Measurements from ENCODE around the gene ATP9B. TPM values are rescaled to one million over a fixed set of nuclear protein-coding genes. Genes with fewer than 3 reads are reported as not detected.
"Not testable (repeated sequence)": the region's sequence is repeated elsewhere in the genome, so short reads cannot be mapped to it uniquely, and the experiment has no call there.

ATP9B gene
- total and polyA plus RNA-seq, 4 donors, result 7.1 to 31.4 (median 15.5) TPM

DNA sequence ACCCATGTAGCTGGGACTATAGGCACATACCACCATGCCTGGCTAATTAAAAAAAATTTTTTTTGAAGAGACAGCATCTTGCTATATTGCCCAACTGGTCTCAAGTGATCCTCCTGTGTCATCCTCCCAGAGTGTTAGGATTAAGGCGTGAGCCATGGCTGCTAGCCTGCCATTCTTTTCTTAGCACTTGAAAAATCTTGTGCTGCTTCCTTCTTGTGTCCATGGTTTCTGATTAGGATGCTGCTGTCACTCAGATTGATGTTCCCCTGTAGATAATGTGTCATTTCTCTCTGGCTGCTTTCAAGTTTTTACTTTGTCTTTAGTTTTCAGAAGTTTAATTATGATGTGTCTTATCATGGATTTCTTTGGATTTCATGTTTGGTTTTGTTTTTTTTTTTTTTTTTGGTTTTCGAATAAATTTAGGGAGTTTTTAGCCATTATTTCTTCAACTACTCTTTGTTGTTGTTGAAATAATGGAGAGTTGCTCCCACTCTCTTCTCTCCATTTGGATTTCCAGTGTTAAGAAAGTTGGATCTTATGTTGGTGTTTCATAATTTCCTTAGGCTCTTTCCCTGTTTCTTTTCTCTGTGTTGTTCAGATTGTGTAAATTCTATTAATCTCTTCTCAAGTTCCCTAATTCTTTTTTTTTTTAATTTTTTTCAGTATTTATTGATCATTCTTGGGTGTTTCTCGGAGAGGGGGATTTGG is 2.5 kb downstream of the ATP9B start:
- Histone ChIP-seq H3K4me3 (ENCODE audit: low read depth in 1 of 3, low read length in 3 of 3) (no peak overlapping the region), H3K4me1 (ENCODE audit: control insufficient read depth in 4 of 4, insufficient read depth in 4 of 4, low read length in 3 of 4) (peaks cover 0 to 15% (median 9%) of the 10 kb centered on the region in 4 donors), H3K36me3 (ENCODE audit: control insufficient read depth in 4 of 4, insufficient read depth in 3 of 4, low read depth in 1 of 4, low read length in 3 of 4) (no peaks in the 10 kb centered on the region), H3K27me3 (ENCODE audit: control insufficient read depth in 4 of 4, insufficient read depth in 4 of 4, low read length in 3 of 4) (no peaks in the 10 kb centered on the region), H3K9me3 (ENCODE audit: control insufficient read depth in 4 of 4, low read length in 3 of 4) (peaks cover 0 to 12% (median 4%) of the 10 kb centered on the region in 4 donors), H3K27ac (ENCODE audit: low read depth in 1 of 2, low read length in 2 of 2) (no peak overlapping the region), H3K9ac (ENCODE audit: low read depth in 1 of 2, low read length in 2 of 2) (no peak overlapping the region)
- no peak for DNase-seq (ENCODE audit: low spot score)
- no peak for TF ChIP-seq SP1 (IDR thresholded peaks at IDR 0.05)
- TF ChIP-seq HNF4G (IDR thresholded peaks at IDR 0.05), result no peak
- TF ChIP-seq, protein P1, sequence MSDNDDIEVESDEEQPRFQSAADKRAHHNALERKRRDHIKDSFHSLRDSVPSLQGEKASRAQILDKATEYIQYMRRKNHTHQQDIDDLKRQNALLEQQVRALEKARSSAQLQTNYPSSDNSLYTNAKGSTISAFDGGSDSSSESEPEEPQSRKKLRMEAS (IDR thresholded peaks at IDR 0.05), result no peak
- TF ChIP-seq, protein P2, sequence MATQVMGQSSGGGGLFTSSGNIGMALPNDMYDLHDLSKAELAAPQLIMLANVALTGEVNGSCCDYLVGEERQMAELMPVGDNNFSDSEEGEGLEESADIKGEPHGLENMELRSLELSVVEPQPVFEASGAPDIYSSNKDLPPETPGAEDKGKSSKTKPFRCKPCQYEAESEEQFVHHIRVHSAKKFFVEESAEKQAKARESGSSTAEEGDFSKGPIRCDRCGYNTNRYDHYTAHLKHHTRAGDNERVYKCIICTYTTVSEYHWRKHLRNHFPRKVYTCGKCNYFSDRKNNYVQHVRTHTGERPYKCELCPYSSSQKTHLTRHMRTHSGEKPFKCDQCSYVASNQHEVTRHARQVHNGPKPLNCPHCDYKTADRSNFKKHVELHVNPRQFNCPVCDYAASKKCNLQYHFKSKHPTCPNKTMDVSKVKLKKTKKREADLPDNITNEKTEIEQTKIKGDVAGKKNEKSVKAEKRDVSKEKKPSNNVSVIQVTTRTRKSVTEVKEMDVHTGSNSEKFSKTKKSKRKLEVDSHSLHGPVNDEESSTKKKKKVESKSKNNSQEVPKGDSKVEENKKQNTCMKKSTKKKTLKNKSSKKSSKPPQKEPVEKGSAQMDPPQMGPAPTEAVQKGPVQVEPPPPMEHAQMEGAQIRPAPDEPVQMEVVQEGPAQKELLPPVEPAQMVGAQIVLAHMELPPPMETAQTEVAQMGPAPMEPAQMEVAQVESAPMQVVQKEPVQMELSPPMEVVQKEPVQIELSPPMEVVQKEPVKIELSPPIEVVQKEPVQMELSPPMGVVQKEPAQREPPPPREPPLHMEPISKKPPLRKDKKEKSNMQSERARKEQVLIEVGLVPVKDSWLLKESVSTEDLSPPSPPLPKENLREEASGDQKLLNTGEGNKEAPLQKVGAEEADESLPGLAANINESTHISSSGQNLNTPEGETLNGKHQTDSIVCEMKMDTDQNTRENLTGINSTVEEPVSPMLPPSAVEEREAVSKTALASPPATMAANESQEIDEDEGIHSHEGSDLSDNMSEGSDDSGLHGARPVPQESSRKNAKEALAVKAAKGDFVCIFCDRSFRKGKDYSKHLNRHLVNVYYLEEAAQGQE (IDR thresholded peaks at IDR 0.05), result no peak
- no peak for TF ChIP-seq HNF4A (conservative IDR thresholded peaks at IDR 0.05)
- TF ChIP-seq FOXA1 (IDR thresholded peaks at IDR 0.05), result no peak
- TF ChIP-seq, protein P3, sequence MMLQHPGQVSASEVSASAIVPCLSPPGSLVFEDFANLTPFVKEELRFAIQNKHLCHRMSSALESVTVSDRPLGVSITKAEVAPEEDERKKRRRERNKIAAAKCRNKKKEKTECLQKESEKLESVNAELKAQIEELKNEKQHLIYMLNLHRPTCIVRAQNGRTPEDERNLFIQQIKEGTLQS (IDR thresholded peaks at IDR 0.05), result no peak
- TF ChIP-seq NR2F2 (IDR thresholded peaks at IDR 0.05), result no peak
- no peak for TF ChIP-seq RXRA (IDR thresholded peaks at IDR 0.05)
- no peak for TF ChIP-seq FOXA2 (IDR thresholded peaks at IDR 0.05)
- TF ChIP-seq, protein P4, sequence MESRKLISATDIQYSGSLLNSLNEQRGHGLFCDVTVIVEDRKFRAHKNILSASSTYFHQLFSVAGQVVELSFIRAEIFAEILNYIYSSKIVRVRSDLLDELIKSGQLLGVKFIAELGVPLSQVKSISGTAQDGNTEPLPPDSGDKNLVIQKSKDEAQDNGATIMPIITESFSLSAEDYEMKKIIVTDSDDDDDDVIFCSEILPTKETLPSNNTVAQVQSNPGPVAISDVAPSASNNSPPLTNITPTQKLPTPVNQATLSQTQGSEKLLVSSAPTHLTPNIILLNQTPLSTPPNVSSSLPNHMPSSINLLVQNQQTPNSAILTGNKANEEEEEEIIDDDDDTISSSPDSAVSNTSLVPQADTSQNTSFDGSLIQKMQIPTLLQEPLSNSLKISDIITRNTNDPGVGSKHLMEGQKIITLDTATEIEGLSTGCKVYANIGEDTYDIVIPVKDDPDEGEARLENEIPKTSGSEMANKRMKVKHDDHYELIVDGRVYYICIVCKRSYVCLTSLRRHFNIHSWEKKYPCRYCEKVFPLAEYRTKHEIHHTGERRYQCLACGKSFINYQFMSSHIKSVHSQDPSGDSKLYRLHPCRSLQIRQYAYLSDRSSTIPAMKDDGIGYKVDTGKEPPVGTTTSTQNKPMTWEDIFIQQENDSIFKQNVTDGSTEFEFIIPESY (IDR thresholded peaks at IDR 0.05), result no peak
- TF ChIP-seq JUND (IDR thresholded peaks at IDR 0.05), result no peak
- no peak for TF ChIP-seq YY1 (IDR thresholded peaks at IDR 0.05)
- TF ChIP-seq TAF1 (conservative IDR thresholded peaks at IDR 0.05), result no peak
- TF ChIP-seq RAD21 (IDR thresholded peaks at IDR 0.05), result no peak
- TF ChIP-seq EGR1 (IDR thresholded peaks at IDR 0.05; ENCODE audit: low read depth in 2 of 2), result no peak
- WGBS, result 94% methylated on average over 3 of the region's 3 CpGs

DNA sequence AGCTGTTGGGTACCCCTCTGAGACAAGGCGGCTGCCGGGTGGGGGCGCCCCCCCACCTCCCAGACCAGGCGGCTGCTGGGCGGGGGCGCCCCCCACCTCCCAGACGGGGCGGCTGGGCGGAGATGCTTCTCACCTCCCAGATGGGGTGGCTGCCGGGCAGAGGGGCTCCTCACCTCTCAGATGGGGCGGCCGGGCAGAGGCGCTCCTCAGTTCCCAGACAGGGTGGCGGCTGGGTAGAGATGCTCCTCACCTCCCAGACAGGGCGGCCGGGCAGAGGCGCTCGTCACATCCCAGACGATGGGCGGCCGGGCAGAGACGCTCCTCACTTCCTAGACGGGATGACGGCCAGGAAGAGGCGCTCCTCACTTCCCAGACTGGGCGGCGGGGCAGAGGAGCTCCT is 3.5 kb downstream of the ATP9B start:
- not testable (repeated sequence) for H3K9me3 ChIP-seq (ENCODE audit: control insufficient read depth in 4 of 4, low read length in 3 of 4); H3K27ac ChIP-seq (ENCODE audit: low read depth in 1 of 2, low read length in 2 of 2); DNase-seq (ENCODE audit: low spot score); H3K36me3 ChIP-seq (ENCODE audit: control insufficient read depth in 4 of 4, insufficient read depth in 3 of 4, low read depth in 1 of 4, low read length in 3 of 4); H3K27me3 ChIP-seq (ENCODE audit: control insufficient read depth in 4 of 4, insufficient read depth in 4 of 4, low read length in 3 of 4); H3K4me3 ChIP-seq (ENCODE audit: low read depth in 1 of 3, low read length in 3 of 3); H3K9ac ChIP-seq (ENCODE audit: low read depth in 1 of 2, low read length in 2 of 2)
- 95% methylated on average over 27 of the region's 27 CpGs for WGBS
- H3K4me1 ChIP-seq (ENCODE audit: control insufficient read depth in 4 of 4, insufficient read depth in 4 of 4, low read length in 3 of 4), result peaks cover 0 to 15% (median 9%) of the 10 kb centered on the region in 4 donors

All from liver (tissue), 9 donors.